MV-4-11 (cell line): ENCODE data around the gene BTN2A1.
"Not testable (repeated sequence)": the region's sequence is repeated elsewhere in the genome, so short reads cannot be mapped to it uniquely, and the experiment has no call there.

ENCODE experiments used
- DNase-seq: peaks from one replicate; lab custom pipeline; 2025; lab: John Stamatoyannopoulos, UW

BTN2A1 gene

GRCh38 chr6:26432627-26433201, 25.0 kb upstream of the BTN2A1 start:
- DNase-seq = no peak

GRCh38 chr6:26433680-26434079, 24.1 kb upstream of the BTN2A1 start:
- not testable (repeated sequence) for DNase-seq

GRCh38 chr6:26436018-26436417, 21.7 kb upstream of the BTN2A1 start:
- DNase-seq = no peak

GRCh38 chr6:26437550-26437949, 20.2 kb upstream of the BTN2A1 start:
- no peak for DNase-seq

- DNase-seq = no peak
Observed at GRCh38 chr6:26438000-26438399, 19.8 kb upstream of the BTN2A1 start.

GRCh38 chr6:26439151-26440125, 18.3 kb upstream of the BTN2A1 start:
- no peak for DNase-seq

GRCh38 chr6:26440977-26441358, 16.8 kb upstream of the BTN2A1 start:
- DNase-seq = no peak

- DNase-seq = no peak
Observed at GRCh38 chr6:26441977-26442376, 15.8 kb upstream of the BTN2A1 start.

- peak; percentile 25 for DNase-seq
Observed at GRCh38 chr6:26445934-26446667, 11.7 kb upstream of the BTN2A1 start.

GRCh38 chr6:26447257-26447656, 10.5 kb upstream of the BTN2A1 start:
- no peak for DNase-seq

GRCh38 chr6:26450240-26450639, 7.5 kb upstream of the BTN2A1 start:
- DNase-seq = no peak

GRCh38 chr6:26452631-26453235, 5.0 kb upstream of the BTN2A1 start:
- DNase-seq = no peak

- DNase-seq = peak; percentile 23
Observed at GRCh38 chr6:26454631-26455030, 3.1 kb upstream of the BTN2A1 start.

- no peak for DNase-seq
Observed at GRCh38 chr6:26455357-26455970, 2.3 kb upstream of the BTN2A1 start.

GRCh38 chr6:26457264-26457805, 420 bp upstream of the BTN2A1 start:
- no peak for DNase-seq

- no peak for DNase-seq
Observed at GRCh38 chr6:26459023-26459810, 1.5 kb downstream of the BTN2A1 start.

- not testable (repeated sequence) for DNase-seq
Observed at GRCh38 chr6:26461353-26461752, 3.6 kb downstream of the BTN2A1 start.

- DNase-seq = no peak
Observed at GRCh38 chr6:26464014-26464413, 6.3 kb downstream of the BTN2A1 start.

- DNase-seq = no peak
Observed at GRCh38 chr6:26464416-26465131, 6.8 kb downstream of the BTN2A1 start.

GRCh38 chr6:26465776-26466175, 8.0 kb downstream of the BTN2A1 start:
- DNase-seq = no peak
